Thyroid gland (tissue), 4 donors: ENCODE measurements around the gene GRID2IP.

ENCODE experiments used
- CTCF ChIP-seq, 6 experiments: fragments of 200-600 bp in 3 of 6; fragments of 450-650 bp in 3 of 6; sonication (generic) in 3 of 6; IDR thresholded peaks; one replicate each; pipeline ENCODE4 v1.5.1; 2016 to 2019; ENCODE audit warnings: antibody characterized with exemption in 6 of 6, mild to moderate bottlenecking in 2 of 6, inconsistent platforms in 1 of 6, moderate library complexity in 1 of 6
- POLR2A ChIP-seq, 2 donors: fragments of 450-650 bp; IDR thresholded peaks; one replicate each; pipeline ENCODE4 v1.6.1; 2017; ENCODE audit warnings: antibody characterized with exemption in 2 of 2, mild to moderate bottlenecking in 2 of 2, moderate library complexity in 1 of 2

- TF ChIP-seq CTCF (IDR thresholded peaks at IDR 0.05) (no peak), POLR2A (IDR thresholded peaks at IDR 0.05) (no peak)
These were observed 64.1 kb downstream of the GRID2IP start for GRCh38 chr7:6487184-6487545.
